SH-SY5Y (cell line): Measurements from ENCODE around the gene RHOXF1.
"Not testable (repeated sequence)": the region's sequence is repeated elsewhere in the genome, so short reads cannot be mapped to it uniquely, and the experiment has no call there.

ENCODE experiments used
- GATA2 ChIP-seq: IDR thresholded peaks from 2 replicates; pipeline ENCODE4 v1.6.1; 2011; ENCODE audit warnings: mild to moderate bottlenecking, low read depth, low read length
- GATA3 ChIP-seq: IDR thresholded peaks from 2 replicates; pipeline ENCODE4 v1.6.1; 2011; ENCODE audit warnings: low read depth, mild to moderate bottlenecking, low read length, moderate library complexity

The RHOXF1 gene

DNA sequence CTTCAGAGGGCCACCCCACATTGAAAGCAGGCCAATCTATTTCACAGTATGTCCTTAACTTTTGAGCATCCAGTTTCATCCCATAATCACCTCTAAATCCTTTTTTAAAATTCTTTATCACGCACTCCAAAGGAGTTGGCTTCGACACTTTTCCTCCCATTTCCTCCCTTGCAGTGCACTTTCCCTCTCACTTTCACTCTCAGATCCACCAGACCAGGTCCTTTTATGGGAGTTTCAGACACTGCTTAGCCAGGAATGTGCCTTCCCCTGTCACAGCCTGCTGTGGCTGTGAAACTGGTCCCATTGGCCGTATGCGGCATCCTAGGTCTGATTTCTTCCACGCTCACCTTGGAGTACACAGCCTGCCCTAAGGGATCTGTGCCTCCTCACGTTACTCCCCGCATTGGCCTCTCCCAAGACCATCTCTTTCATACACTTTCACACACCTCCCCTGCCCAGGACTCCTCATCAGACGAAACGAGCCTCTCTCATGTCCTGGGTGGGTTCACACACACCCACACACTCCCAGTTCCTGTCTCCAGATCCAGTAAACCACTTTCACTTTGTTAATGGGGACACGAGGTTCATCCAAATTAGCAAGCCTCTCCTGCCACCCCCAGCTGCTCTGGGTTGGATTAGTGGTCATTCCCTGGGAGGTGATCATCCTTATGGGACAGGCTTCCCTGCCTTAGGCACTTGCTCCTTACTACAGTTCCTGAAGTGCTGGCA, 28.3 kb downstream of the RHOXF1 start:
- no peak for TF ChIP-seq GATA3
- no peak for TF ChIP-seq GATA2

DNA sequence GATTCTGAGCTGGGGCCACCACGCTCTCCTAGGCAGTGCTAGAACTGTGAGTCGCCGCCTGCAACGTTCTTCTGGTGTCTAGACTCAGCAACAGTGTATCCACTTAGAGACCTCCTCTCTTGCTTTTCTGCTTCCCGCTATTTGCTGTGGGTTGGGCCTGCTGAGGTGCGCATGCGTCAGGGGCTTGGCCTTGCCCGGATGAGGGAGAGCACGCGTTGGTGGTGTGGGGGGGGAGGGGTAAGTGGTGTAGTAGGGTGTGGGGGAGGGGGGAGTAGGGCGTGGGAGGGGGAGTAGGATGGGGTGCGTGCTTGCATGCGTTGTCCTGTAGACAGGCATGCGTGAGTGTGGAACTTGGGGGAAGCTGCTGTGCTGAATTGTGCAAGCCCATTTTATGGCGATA, 38.1 kb downstream of the RHOXF1 start, which contains the start of gene RHOXF2B:
Gene RHOXF2B (minus strand): TSS at position 101 of the 400 bp plus-strand sequence. CDS start 138 bp downstream, outside the sequence.
- TF ChIP-seq GATA2, GATA3: not testable (repeated sequence)
